HG03139 (cell line): Measurements from ENCODE around the gene MAPRE3.
"Not testable (repeated sequence)": the region's sequence is repeated elsewhere in the genome, so short reads cannot be mapped to it uniquely, and the experiment has no call there.

Source experiments
- ATAC-seq: cut with Tn5 transposase; IDR thresholded peaks from one replicate; pipeline ENCODE4 v1.9.1; 2021; ENCODE audit not compliant: unreplicated experiment

Gene MAPRE3

GRCh38 chr2:26970244-26970927, at the start of gene MAPRE3:
Gene MAPRE3 (plus strand): TSS chr2:26970637. CDS start chr2:27022219, 51,582 bp downstream.
- no peak for ATAC-seq

- no peak for ATAC-seq
Measured at GRCh38 chr2:26921323-26921722, 49.1 kb upstream of the MAPRE3 start.

- ATAC-seq, result no peak
Measured at GRCh38 chr2:26922405-26923188, 47.8 kb upstream of the MAPRE3 start.

- ATAC-seq, result not testable (repeated sequence)
Measured at GRCh38 chr2:26923189-26923466, 47.3 kb upstream of the MAPRE3 start.

- no peak for ATAC-seq
Measured at GRCh38 chr2:26924731-26925099, 45.7 kb upstream of the MAPRE3 start.

GRCh38 chr2:26925100-26925791, 45.2 kb upstream of the MAPRE3 start:
- ATAC-seq, result no peak

- ATAC-seq, result no peak
Measured at GRCh38 chr2:26927221-26927620, 43.2 kb upstream of the MAPRE3 start.

- no peak for ATAC-seq
Measured at GRCh38 chr2:26932974-26933373, 37.5 kb upstream of the MAPRE3 start.

GRCh38 chr2:26933431-26934334, 36.8 kb upstream of the MAPRE3 start:
- no peak for ATAC-seq

- ATAC-seq, result no peak
Measured at GRCh38 chr2:26934335-26934724, 36.1 kb upstream of the MAPRE3 start.

- no peak for ATAC-seq
Measured at GRCh38 chr2:26934985-26935384, 35.5 kb upstream of the MAPRE3 start.

GRCh38 chr2:26936855-26937254, 33.6 kb upstream of the MAPRE3 start:
- no peak for ATAC-seq

- no peak for ATAC-seq
Measured at GRCh38 chr2:26938399-26939118, 31.9 kb upstream of the MAPRE3 start.

- no peak for ATAC-seq
Measured at GRCh38 chr2:26940001-26940400, 30.4 kb upstream of the MAPRE3 start.

GRCh38 chr2:26941486-26941885, 29.0 kb upstream of the MAPRE3 start:
- no peak for ATAC-seq

GRCh38 chr2:26942543-26943295, 27.7 kb upstream of the MAPRE3 start:
- ATAC-seq, result no peak

- no peak for ATAC-seq
Measured at GRCh38 chr2:26945991-26946750, 24.3 kb upstream of the MAPRE3 start.

- no peak for ATAC-seq
Measured at GRCh38 chr2:26946841-26947784, 23.3 kb upstream of the MAPRE3 start.
